ENCODE measurements around the gene ARID5A. TPM values are rescaled to one million over a fixed set of nuclear protein-coding genes. Genes with fewer than 3 reads are reported as not detected.

The ARID5A gene
- total and polyA plus RNA-seq, 10 of the 15 experiments (the other 5 are each of a cell fraction or from before 2014, with no cell fraction given) = 0.76 to 87.1 (median 37.6) TPM

GRCh38 chr2:96525211-96525507 lies 11.4 kb upstream of the ARID5A start (continued):
- no peak for TF ChIP-seq E4F1 (IDR thresholded peaks at IDR 0.05; ENCODE audit: borderline replicate concordance, partially characterized antibody)
- no peak for TF ChIP-seq HCFC1 (IDR thresholded peaks at IDR 0.05; ENCODE audit: low read length)
- TF ChIP-seq PAX5 (IDR thresholded peaks at IDR 0.05; ENCODE audit: borderline replicate concordance, low read depth, low read length) = no peak
- TF ChIP-seq HSF1 (IDR thresholded peaks at IDR 0.05; ENCODE audit: low read depth, low read length) = no peak
- TF ChIP-seq POLR2A (IDR thresholded peaks at IDR 0.05; ENCODE audit: low read depth, low read length) = no peak

- POLR2A ChIA-PET = interaction anchor here (0.5 to 7.9 kb wide), 8 partner anchors 8 to 241 kb away, joined by 3 to 106 read pairs (median 4); partner anchors contain the start of gene ARID5A
- Histone ChIP-seq H3K4me1 (ENCODE audit: control insufficient read depth, insufficient read depth, low read length) (peaks cover 76% of the 10 kb centered on the region), H4K20me1 (ENCODE audit: control insufficient read depth, insufficient read depth) (no peaks in the 10 kb centered on the region), H3K4me2 (ENCODE audit: control insufficient read depth, insufficient read depth) (peak overlapping the region; percentile 98), H3K27me3 (replicated peaks in 1 of 2; ENCODE audit: control insufficient read depth in 2 of 2, insufficient read depth in 2 of 2, low read length in 1 of 2) (no peaks in the 10 kb centered on the region), H3K4me3 (no peak overlapping the region; the same call in 1 of the 2 replicates), H3K27ac (ENCODE audit: control insufficient read depth, insufficient read depth) (peak overlapping the region; percentile 97), H3K9me3 (replicated peaks; ENCODE audit: control insufficient read depth, insufficient read depth, low read length) (no peaks in the 10 kb centered on the region), H2AFZ (ENCODE audit: control insufficient read depth, low read depth, low read length) (no peak overlapping the region), H3K79me2 (ENCODE audit: control insufficient read depth, insufficient read depth, low read length) (no peaks in the 10 kb centered on the region), H3K9ac (ENCODE audit: control insufficient read depth, insufficient read depth, low read length) (no peak overlapping the region), H3K36me3 (ENCODE audit: control insufficient read depth in 2 of 2, insufficient read depth in 2 of 2, low read length in 1 of 2) (no peaks in the 10 kb centered on the region)
- WGBS (ENCODE audit: insufficient coverage, insufficient replicate concordance, low lambda C conversion rate, missing lambda C conversion rate) = 60% methylated on average over 12 of the region's 12 CpGs
- no peak for ATAC-seq
- DNase-seq (ENCODE audit: low read depth, low spot score) = no peak
- BruUV-seq (replicated peaks) = no TSS peak
- CTCF ChIA-PET = interaction anchor here (0.9 to 3.3 kb wide), 7 partner anchors 15 to 294 kb away, joined by 3 to 30 read pairs (median 8); no protein-coding TSS in a partner anchor
- RAD21 ChIA-PET (ENCODE audit: unreplicated experiment) = interaction anchor here (1.1 to 7.4 kb wide), 9 partner anchors 11 to 119 kb away, joined by 3 to 60 read pairs (median 5); partner anchors contain the start of gene ARID5A
- intact Hi-C loops (cut with micrococcal nuclease; ENCODE audit: unreplicated experiment) (loop anchor here (2.0 to 5.0 kb wide), 2 partner anchors 39 to 379 kb away; partner anchors contain the start of gene DUSP2), in situ Hi-C loops (cut with MboI) (no loop called here)
- SMC1A ChIA-PET (ENCODE audit: uncharacterized antibody, unreplicated experiment) = interaction anchor here (0.7 to 4.1 kb wide), 6 partner anchors 8 to 118 kb away, joined by 3 to 48 read pairs (median 4); partner anchors contain the start of gene ARID5A
- TF ChIP-seq TCF3 (IDR thresholded peaks at IDR 0.05; ENCODE audit: borderline replicate concordance, insufficient read depth, low read depth, low read length) (0 out of 2 replicates have a peak, but pooled peaks have one; percentile 15), ZBTB40 (IDR thresholded peaks at IDR 0.05; ENCODE audit: borderline replicate concordance) (no peak), RCOR1 (conservative IDR thresholded peaks at IDR 0.05; ENCODE audit: low read depth, low read length) (no peak), ZNF24 (IDR thresholded peaks at IDR 0.05) (no peak), FOXM1 (IDR thresholded peaks at IDR 0.05; ENCODE audit: low read depth, low read length) (no peak), JUND (IDR thresholded peaks at IDR 0.05; ENCODE audit: low read depth, low read length) (no peak), KAT2A (conservative IDR thresholded peaks at IDR 0.05; ENCODE audit: control insufficient read depth, low read depth, low read length) (no peak)
- TF ChIP-seq, protein P1, sequence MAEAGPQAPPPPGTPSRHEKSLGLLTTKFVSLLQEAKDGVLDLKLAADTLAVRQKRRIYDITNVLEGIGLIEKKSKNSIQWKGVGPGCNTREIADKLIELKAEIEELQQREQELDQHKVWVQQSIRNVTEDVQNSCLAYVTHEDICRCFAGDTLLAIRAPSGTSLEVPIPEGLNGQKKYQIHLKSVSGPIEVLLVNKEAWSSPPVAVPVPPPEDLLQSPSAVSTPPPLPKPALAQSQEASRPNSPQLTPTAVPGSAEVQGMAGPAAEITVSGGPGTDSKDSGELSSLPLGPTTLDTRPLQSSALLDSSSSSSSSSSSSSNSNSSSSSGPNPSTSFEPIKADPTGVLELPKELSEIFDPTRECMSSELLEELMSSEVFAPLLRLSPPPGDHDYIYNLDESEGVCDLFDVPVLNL (IDR thresholded peaks at IDR 0.05; ENCODE audit: low read depth, low read length) = no peak
- FAIRE-seq = no peak
These were observed 10.4 kb upstream of the ARID5A start for GRCh38 chr2:96526101-96526591.

Data from GM12878 (cell line).